Tibial artery (tissue), 4 donors: ENCODE data around the gene LAMB3.

ENCODE experiments used
- DNase-seq, 2 donors: peaks; one replicate each; pipeline ENCODE4 v3.0.0-alpha.2; 2019
- H3K27ac ChIP-seq, 2 donors: fragments of 200-600 bp; sonication (generic) in 1 of 2; 1 replicate in 1 of 2; 2 replicates in 1 of 2; pipeline ENCODE4 v1.5.1; 2018 to 2019; ENCODE audit warnings: mild to moderate bottlenecking in 1 of 2
- H3K27me3 ChIP-seq, 2 donors: fragments of 200-600 bp; sonication (generic) in 1 of 2; one replicate each; pipeline versions ENCODE4 v1.5.1 to v1.6.0; 2016 to 2019
- H3K36me3 ChIP-seq, 3 donors: fragments of 200-600 bp; sonication (generic) in 2 of 3; one replicate each; pipeline ENCODE4 v1.5.1; 2016 to 2019; ENCODE audit warnings: mild to moderate bottlenecking in 2 of 3
- H3K4me1 ChIP-seq, 4 donors: fragments of 200-600 bp; sonication (generic) in 2 of 4; 1 replicate in 3 of 4; 2 replicates in 1 of 4; pipeline ENCODE4 v1.5.1; 2016 to 2019
- H3K4me3 ChIP-seq, 2 donors: fragments of 200-600 bp; sonication (generic) in 1 of 2; 1 replicate in 1 of 2; 2 replicates in 1 of 2; pipeline ENCODE4 v1.5.1; 2018 to 2019; ENCODE audit warnings: mild to moderate bottlenecking in 2 of 2
- H3K9me3 ChIP-seq, 3 donors: fragments of 200-600 bp; sonication (generic) in 1 of 3; one replicate each; pipeline ENCODE4 v1.5.1; 2016 to 2019
- CTCF ChIP-seq, 2 experiments: fragments of 200-600 bp in 1 of 2; fragments of 450-650 bp in 1 of 2; IDR thresholded peaks; one replicate each; pipeline ENCODE4 v1.5.1; 2017 to 2019; ENCODE audit warnings: antibody characterized with exemption in 2 of 2, mild to moderate bottlenecking in 1 of 2, moderate library complexity in 1 of 2
- intact Hi-C: fragments of 100-400 bp; cut with DNase I; formaldehyde crosslinking; loops from one replicate; pipeline ENCODE4 v1.15.0; 2023; ENCODE audit warnings: low total_unique reads

LAMB3 gene

GRCh38 chr1:209661071-209661470 lies 8.8 kb upstream of the LAMB3 start:
- peaks cover 0 to 3% of the 10 kb centered on the region in 2 donors for H3K27me3 ChIP-seq
- no peak overlapping the region for H3K4me3 ChIP-seq
- TF ChIP-seq CTCF (IDR thresholded peaks at IDR 0.05): no peak

GRCh38 chr1:209659909-209660308 lies 7.7 kb upstream of the LAMB3 start:
- no peak for DNase-seq
- no peaks in the 10 kb centered on the region for H3K36me3 ChIP-seq
- no peak overlapping the region for H3K4me3 ChIP-seq
- no peak for TF ChIP-seq CTCF (IDR thresholded peaks at IDR 0.05)
- H3K9me3 ChIP-seq: no peaks in the 10 kb centered on the region
- H3K27me3 ChIP-seq: peaks cover 0 to 3% of the 10 kb centered on the region in 2 donors
- intact Hi-C loops: no loop called here
- no peak overlapping the region for H3K27ac ChIP-seq
- no peaks in the 10 kb centered on the region for H3K4me1 ChIP-seq

More at GRCh38 chr1:209661071-209661470, 8.8 kb upstream of the LAMB3 start:
- DNase-seq: no peak
- intact Hi-C loops: no loop called here
- Histone ChIP-seq H3K9me3 (no peaks in the 10 kb centered on the region), H3K27ac (no peak overlapping the region), H3K4me1 (no peaks in the 10 kb centered on the region), H3K36me3 (no peaks in the 10 kb centered on the region)

- DNase-seq: no peak
- no peak for TF ChIP-seq CTCF (IDR thresholded peaks at IDR 0.05)
- Histone ChIP-seq H3K27me3 (peaks cover 0 to 3% of the 10 kb centered on the region in 2 donors), H3K4me1 (peaks cover 0 to 7% (median 6%) of the 10 kb centered on the region in 4 donors), H3K27ac (no peak overlapping the region), H3K9me3 (no peaks in the 10 kb centered on the region), H3K4me3 (no peak overlapping the region), H3K36me3 (no peaks in the 10 kb centered on the region)
- intact Hi-C loops: no loop called here
Measured at GRCh38 chr1:209657918-209658317, 5.7 kb upstream of the LAMB3 start.

- DNase-seq: no peak
- Histone ChIP-seq H3K27ac (no peak overlapping the region), H3K27me3 (peaks cover 0 to 3% of the 10 kb centered on the region in 2 donors), H3K4me3 (no peak overlapping the region), H3K36me3 (no peaks in the 10 kb centered on the region), H3K9me3 (no peaks in the 10 kb centered on the region), H3K4me1 (peaks cover 0 to 11% (median 7%) of the 10 kb centered on the region in 4 donors)
- intact Hi-C loops: no loop called here
- no peak for TF ChIP-seq CTCF (IDR thresholded peaks at IDR 0.05)
Measured at GRCh38 chr1:209657140-209657879, 5.1 kb upstream of the LAMB3 start.

GRCh38 chr1:209655411-209656231 lies 3.4 kb upstream of the LAMB3 start:
- Histone ChIP-seq H3K4me3 (no peak overlapping the region), H3K27me3 (peaks cover 0 to 3% of the 10 kb centered on the region in 2 donors), H3K36me3 (no peaks in the 10 kb centered on the region), H3K9me3 (no peaks in the 10 kb centered on the region), H3K4me1 (peaks cover 0 to 19% (median 16%) of the 10 kb centered on the region in 4 donors), H3K27ac (no peak overlapping the region)
- intact Hi-C loops: no loop called here
- no peak for DNase-seq
- TF ChIP-seq CTCF (IDR thresholded peaks at IDR 0.05): no peak
